Dendritic cell treated with granulocyte-macrophage colony-stimulating factor and Interleukin-4, amounts not matched to agents 40 ng/mL and 50 ng/mL, for 4 days (primary cell): ENCODE results near the gene PPFIA4.

Experiments used
- H3K27ac Mint-ChIP-seq: one replicate; pipeline ENCODE4 v1.8.0; 2022; ENCODE audit warnings: mild to moderate bottlenecking, mixed read lengths
- H3K27me3 Mint-ChIP-seq: one replicate; pipeline ENCODE4 v1.8.0; 2022; ENCODE audit warnings: mild to moderate bottlenecking, mixed read lengths
- H3K36me3 Mint-ChIP-seq: one replicate; pipeline ENCODE4 v1.8.0; 2022; ENCODE audit warnings: low read depth, mixed read lengths
- H3K4me1 Mint-ChIP-seq: one replicate; pipeline ENCODE4 v1.8.0; 2022; ENCODE audit warnings: low read depth, mixed read lengths
- H3K4me3 Mint-ChIP-seq: one replicate; pipeline ENCODE4 v1.8.0; 2022; ENCODE audit warnings: mild to moderate bottlenecking, moderate library complexity, mixed read lengths
- H3K9me3 Mint-ChIP-seq: one replicate; pipeline ENCODE4 v1.8.0; 2022; ENCODE audit warnings: mixed read lengths
- intact Hi-C: fragments of 100-400 bp; cut with micrococcal nuclease; formaldehyde crosslinking; loops from one replicate; pipeline ENCODE4 v1.15.0; 2022

The PPFIA4 gene

DNA sequence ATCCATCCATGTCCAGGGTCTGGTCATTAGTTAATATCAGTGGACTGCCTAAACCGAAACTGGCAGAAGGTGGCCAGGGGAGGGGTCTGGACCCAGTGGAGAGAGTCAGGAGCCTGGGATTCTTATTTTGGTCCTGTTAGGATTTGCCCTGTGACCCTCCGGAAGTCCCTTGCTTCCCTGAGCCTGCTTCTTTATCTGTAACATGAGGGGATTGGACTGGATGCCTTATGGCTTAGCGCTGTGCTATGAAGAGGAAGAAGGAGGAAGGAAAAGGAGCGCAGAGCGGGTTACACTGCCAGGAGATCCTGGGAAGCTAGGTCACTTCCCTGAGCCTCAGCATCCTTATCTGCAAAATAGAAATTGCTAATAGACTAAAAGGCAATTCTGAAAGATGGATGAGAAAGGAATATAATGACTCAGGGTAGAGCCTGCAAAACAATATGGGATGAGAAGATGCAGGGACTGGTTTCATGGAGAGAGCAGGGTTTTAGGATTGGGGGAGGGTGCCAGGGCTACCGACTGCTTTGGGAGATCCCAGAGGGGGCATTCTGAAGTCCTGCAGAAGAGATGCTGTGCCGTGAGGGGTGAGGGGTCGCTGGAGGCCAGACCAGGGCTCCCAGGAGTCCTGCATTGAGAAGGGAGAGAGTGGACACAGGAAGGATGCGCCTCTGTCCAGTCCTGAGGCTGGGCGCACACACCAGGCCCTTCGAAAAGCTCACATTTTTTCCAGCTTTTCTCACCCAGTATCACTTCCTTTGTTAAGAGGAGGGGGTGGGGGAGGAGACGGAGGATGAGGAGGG is 100.8 kb downstream of the PPFIA4 start:
- H3K27me3 Mint-ChIP-seq = peaks cover 64% of the 10 kb centered on the region
- H3K27ac Mint-ChIP-seq = no peak overlapping the region

DNA sequence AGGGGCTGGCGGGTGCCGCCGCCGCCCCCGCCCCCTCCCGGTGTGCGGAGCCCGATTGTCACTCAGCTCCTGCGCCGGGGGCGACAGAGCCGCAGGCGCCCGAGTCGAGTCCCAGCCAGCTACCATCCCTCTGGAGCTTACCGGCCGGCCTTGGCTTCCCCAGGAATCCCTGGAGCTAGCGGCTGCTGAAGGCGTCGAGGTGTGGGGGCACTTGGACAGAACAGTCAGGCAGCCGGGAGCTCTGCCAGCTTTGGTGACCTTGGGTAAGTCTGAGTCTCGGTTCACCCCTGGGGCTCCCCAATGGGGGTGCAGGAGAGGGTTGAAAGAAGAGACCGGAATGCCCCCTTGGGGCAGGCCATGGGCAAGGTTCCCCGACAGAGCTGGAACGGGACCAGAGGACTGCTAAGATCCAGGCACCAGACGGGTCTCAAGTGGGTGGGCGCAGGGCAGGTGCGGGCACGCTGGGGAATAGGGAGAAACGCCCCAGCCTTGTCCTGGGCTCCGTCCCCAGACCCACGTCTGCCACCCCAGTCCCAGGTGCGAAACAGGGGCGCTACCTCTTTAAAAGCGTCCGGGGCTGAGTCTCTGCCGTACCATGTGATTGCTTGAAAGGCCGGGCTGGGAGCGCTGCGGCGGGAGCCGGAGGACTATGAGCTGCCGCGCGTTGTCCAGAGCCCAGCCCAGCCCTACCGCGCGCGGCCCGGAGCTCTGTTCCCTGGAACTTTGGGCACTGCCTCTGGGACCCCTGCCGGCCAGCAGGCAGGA is 101.6 kb downstream of the PPFIA4 start, which contains the start of gene ADORA1:
ADORA1 (plus strand) TSS at position 61 of the 765 bp plus-strand sequence. CDS start 1,116 bp downstream, outside the sequence.
- H3K36me3 Mint-ChIP-seq = no peaks in the 10 kb centered on the region
- peaks cover 58% of the 10 kb centered on the region for H3K27me3 Mint-ChIP-seq
- no peak within 1 kb of the TSS for H3K27ac Mint-ChIP-seq
- H3K4me1 Mint-ChIP-seq = peaks cover 69% of the 10 kb centered on the region
- H3K9me3 Mint-ChIP-seq = no peaks in the 10 kb centered on the region
- H3K4me3 Mint-ChIP-seq = peak within 1 kb of the TSS; percentile 70
- intact Hi-C loops = no loop called here

More for the DNA sequence above, 100.8 kb downstream of the PPFIA4 start:
- Mint-ChIP-seq H3K4me3 (peak overlapping the region; percentile 25), H3K4me1 (peaks cover 69% of the 10 kb centered on the region), H3K9me3 (no peaks in the 10 kb centered on the region), H3K36me3 (no peaks in the 10 kb centered on the region)
- intact Hi-C loops = no loop called here

DNA sequence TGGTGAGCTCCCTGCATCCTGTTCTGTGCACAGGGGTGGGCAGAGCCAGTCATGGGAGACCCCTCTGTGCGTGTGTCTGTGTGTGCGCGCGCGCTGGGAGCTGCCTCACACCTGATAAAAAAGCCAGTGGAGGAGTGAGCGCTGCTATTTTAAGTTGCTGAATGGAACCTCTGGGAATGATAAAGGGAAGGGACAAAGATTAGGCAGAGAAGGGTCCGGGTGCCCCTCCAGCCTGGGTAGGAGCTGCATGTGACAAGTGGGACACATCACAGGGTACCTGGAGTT is 102.1 kb downstream of the PPFIA4 start:
- H3K36me3 Mint-ChIP-seq = no peaks in the 10 kb centered on the region
- peaks cover 55% of the 10 kb centered on the region for H3K27me3 Mint-ChIP-seq
- intact Hi-C loops = no loop called here
- no peak overlapping the region for H3K27ac Mint-ChIP-seq
- peak overlapping the region; percentile 70 for H3K4me3 Mint-ChIP-seq
- H3K4me1 Mint-ChIP-seq = peaks cover 70% of the 10 kb centered on the region
- no peaks in the 10 kb centered on the region for H3K9me3 Mint-ChIP-seq
